ENCODE results near the gene MPHOSPH8. TPM values are rescaled to one million over a fixed set of nuclear protein-coding genes. Genes with fewer than 3 reads are reported as not detected.

MPHOSPH8 gene
- total RNA-seq, 2 experiments from 2014 or later: 44.9 to 49.6 TPM

DNA sequence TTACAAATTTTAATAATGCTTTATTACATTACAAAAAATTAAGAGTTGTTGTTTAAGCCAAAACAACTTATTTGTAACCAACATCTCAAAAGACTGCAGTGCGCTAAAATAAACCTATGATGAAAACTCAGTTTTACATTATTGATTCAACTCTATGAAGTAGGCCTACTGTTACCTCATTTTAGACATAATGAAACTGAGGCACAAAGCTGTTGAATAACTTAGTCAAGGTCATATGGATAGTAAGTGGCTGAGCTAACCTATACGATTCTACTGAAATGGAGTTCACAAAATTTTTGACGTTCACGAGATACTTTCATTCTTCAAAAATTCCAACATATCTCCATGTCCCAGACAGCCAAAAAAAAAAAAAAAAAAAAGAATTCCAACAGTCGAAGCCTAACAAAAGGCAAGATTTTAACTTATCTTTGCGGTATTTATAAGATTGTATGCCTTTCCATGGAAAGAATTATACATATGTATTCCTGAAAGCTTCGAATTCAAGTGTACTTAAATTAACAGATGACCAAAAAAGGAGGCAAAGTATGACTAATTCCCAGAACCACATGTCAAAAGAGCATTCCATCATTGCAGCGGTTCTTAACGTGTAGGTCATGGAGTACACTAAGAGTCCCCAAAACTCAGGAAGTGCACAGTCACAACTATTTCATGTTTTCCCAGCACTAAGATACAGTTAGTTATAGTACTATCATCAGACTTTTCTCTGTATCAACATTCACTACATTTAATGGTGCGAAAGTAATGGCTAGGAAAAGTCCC is 79.9 kb downstream of the MPHOSPH8 start:
- H3K27ac Mint-ChIP-seq: no peak overlapping the region
- H3K27me3 Mint-ChIP-seq: no peaks in the 10 kb centered on the region
- no peaks in the 10 kb centered on the region for H3K9me3 Mint-ChIP-seq
- CTCF ChIA-PET: no interaction called here
- peaks cover 5% of the 10 kb centered on the region for H3K4me1 Mint-ChIP-seq
- peaks cover 28% of the 10 kb centered on the region for H3K36me3 Mint-ChIP-seq (ENCODE audit: low read depth)
- POLR2A ChIA-PET: no interaction called here
- no peak overlapping the region for H3K4me3 Mint-ChIP-seq
- no peak for DNase-seq

GRCh38 chr13:19720039-19720438 is 86.6 kb downstream of the MPHOSPH8 start:
- no peak overlapping the region for H3K27ac Mint-ChIP-seq
- ChIA-PET CTCF (no interaction called here), POLR2A (no interaction called here)
- H3K4me1 Mint-ChIP-seq: peaks cover 6% of the 10 kb centered on the region
- H3K36me3 Mint-ChIP-seq (ENCODE audit: low read depth): peaks cover 30% of the 10 kb centered on the region
- H3K4me3 Mint-ChIP-seq: no peak overlapping the region
- no peak for DNase-seq
- no peaks in the 10 kb centered on the region for H3K27me3 Mint-ChIP-seq
- H3K9me3 Mint-ChIP-seq: no peaks in the 10 kb centered on the region

Other genes starting within 250 kb of the MPHOSPH8 start
- under 1 TPM; 0.17 to 0.21 TPM for gene TPTE2, start 72.1 kb upstream of the MPHOSPH8 start, total RNA-seq
- gene PSPC1, start 149.3 kb downstream of the MPHOSPH8 start, total RNA-seq: 10 to 100 TPM; 68.4 to 70.5 TPM
- gene ZMYM5, start 230.0 kb downstream of the MPHOSPH8 start, total RNA-seq: 10 to 100 TPM; 12.6 to 14.5 TPM

Data from activated CD4-positive, alpha-beta T cell treated with anti-CD3 and anti-CD28 coated beads, Interleukin-2, amount 10 ng/mL, durations not matched to agents 7 days and 5 days (primary cell).